ENCODE results near the gene WDR5B.

The WDR5B gene

GRCh38 chr3:122409446-122409845 lies 6.4 kb downstream of the WDR5B start:
- no peak for DNase-seq (ENCODE audit: low read depth in 2 of 2)

- no peak for DNase-seq (ENCODE audit: low read depth in 2 of 2)
These were observed 7.9 kb downstream of the WDR5B start for GRCh38 chr3:122407946-122408345.

DNA sequence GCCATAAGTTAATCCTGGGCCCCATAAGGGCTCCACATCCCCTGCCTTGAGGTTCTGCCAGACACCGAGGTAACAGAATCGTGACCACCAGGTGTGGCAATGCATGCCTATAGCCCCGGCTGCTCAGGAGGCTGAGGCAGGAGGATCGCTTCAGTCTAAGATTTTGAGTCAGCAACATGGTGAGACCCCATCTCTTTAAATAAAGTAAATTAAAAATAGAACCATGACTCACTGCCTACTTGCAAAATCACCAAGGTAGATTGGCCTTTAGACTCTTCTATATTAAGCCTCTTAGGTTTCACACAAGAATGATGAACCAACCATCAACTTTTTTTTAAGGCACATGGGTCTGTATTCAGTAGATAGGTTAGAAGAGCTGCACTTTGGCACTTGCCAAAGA lies 9.7 kb downstream of the WDR5B start:
- DNase-seq (ENCODE audit: low read depth in 2 of 2) = no peak

DNA sequence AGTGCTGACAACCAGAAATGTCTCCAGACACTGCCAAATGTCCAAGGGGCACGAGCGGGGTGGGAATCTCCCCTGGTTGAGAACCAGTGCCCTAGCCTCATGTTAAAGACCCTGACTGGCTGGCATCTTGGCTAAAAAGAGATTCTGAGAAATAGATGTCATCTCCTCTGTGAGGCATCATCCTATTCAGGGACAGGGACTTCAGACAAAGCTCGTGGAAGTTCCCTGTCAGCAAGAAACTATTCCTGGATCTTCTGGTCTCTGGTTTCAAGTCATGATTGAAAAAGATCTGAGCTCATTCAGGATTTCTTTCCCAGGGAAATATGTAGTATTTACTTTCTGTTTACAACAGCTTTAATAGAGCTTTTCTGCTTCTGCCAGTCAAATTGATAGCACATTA lies 10.8 kb downstream of the WDR5B start:
- no peak for DNase-seq (ENCODE audit: low read depth in 2 of 2)

GRCh38 chr3:122403489-122403888 lies 12.4 kb downstream of the WDR5B start:
- DNase-seq (ENCODE audit: low read depth in 2 of 2) = no peak

DNA sequence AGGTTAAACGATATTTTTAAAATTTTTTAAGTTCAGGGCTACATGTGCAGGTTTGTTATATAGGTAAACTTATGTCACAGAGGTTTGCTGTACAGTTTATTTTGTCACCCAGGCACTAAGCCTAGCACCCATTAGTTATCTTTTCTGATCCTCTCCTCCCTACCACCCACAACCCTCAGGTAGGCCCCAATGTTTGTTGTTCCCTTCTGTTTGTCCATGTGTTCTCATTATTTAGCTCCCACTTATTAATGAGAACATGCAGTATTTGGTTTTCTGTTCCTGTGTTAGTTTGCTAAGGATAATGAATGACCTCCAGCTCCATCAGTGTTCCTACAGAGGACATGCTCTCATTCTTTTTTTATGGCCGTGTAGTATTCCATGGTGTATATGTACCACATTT lies 16.9 kb downstream of the WDR5B start:
- no peak for DNase-seq (ENCODE audit: low read depth in 2 of 2)

GRCh38 chr3:122397201-122397600 lies 18.7 kb downstream of the WDR5B start:
- no peak for DNase-seq (ENCODE audit: low read depth in 2 of 2)

DNA sequence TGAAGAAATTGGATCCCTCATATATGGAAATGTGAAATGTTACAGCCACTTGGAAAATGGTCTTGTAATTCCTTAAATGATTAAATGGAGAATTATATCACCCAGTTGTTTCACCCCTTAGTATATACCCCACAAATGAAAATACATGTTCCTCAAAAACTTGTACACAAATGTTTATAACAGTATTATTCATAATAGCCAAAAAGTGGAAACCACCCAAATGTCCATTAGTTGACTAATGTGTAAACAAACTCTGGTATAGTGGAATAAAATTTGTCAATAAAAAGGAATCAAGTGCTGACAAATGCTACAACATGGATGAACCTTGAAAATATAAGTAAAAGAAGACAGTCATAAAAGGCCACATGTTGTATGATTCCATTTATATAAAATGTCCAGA lies 19.4 kb downstream of the WDR5B start:
- no peak for DNase-seq (ENCODE audit: low read depth in 2 of 2)

- DNase-seq (ENCODE audit: low read depth in 2 of 2) = no peak
These were observed 20.3 kb downstream of the WDR5B start for GRCh38 chr3:122395582-122395981.

DNA sequence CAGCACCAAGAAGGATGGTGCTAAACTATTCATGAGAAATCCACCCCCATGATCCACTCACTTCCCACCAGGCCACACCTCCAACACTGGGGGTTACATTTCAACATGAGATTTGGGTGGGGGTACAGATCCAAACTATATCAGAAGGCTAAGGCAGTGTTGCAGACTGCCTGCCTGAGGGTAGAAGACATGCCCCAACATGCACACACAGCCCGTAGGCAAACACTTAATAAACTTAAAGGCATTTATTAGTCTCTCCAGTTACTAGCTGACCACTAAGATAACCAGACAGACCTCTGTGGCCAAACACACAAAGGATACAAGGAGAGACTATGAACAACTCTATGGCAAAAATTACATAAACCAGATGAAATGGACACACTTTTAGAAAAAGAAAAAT lies 21.7 kb downstream of the WDR5B start:
- DNase-seq (ENCODE audit: low read depth in 2 of 2) = no peak

GRCh38 chr3:122392868-122393844 lies 22.7 kb downstream of the WDR5B start:
- no peak for DNase-seq (ENCODE audit: low read depth in 2 of 2)

GRCh38 chr3:122391681-122392446 lies 24.0 kb downstream of the WDR5B start:
- DNase-seq (ENCODE audit: low read depth in 2 of 2) = no peak

GRCh38 chr3:122390665-122391064 lies 25.2 kb downstream of the WDR5B start:
- no peak for DNase-seq (ENCODE audit: low read depth in 2 of 2)

DNA sequence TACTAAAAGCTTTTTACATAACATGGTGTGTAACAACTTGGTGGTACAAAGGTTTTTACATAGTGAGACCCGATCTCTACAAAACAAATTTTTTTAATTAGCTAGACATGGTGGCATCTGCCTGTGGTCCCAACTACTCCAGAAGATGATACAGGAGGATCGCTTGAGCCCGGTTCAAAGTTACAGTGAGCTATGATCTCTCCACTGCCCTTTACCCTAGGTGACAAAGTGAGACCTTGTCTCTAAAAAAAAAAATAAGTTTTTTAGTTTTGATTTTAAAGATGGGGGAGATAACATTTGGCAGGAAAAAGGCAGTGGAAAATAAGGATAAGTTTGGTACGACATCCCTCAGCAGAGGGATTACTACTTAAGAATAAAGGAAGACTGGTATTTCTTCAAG lies 26.0 kb downstream of the WDR5B start:
- DNase-seq (ENCODE audit: low read depth in 2 of 2) = no peak

- DNase-seq (ENCODE audit: low read depth in 2 of 2) = no peak
These were observed 26.7 kb downstream of the WDR5B start for GRCh38 chr3:122389197-122389596.

DNA sequence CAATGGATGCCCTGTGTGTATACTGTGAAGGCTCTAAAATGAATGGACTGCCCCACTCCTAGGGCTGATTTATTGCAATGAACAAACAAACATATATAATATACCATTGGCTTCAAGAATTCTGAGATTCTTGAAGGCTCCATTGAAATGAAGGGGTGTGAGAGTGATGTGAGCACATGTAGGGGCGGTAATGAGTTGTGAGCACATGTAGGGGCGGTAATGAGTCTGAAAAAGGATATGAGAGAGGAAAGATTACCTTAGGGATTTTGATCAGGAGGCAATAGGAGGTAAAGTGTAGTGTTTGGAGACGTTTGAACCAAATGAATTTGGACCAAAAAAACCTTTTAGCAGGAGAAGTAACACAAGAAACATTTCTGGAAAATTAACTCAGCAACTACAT lies 28.2 kb downstream of the WDR5B start:
- no peak for DNase-seq (ENCODE audit: low read depth in 2 of 2)

DNA sequence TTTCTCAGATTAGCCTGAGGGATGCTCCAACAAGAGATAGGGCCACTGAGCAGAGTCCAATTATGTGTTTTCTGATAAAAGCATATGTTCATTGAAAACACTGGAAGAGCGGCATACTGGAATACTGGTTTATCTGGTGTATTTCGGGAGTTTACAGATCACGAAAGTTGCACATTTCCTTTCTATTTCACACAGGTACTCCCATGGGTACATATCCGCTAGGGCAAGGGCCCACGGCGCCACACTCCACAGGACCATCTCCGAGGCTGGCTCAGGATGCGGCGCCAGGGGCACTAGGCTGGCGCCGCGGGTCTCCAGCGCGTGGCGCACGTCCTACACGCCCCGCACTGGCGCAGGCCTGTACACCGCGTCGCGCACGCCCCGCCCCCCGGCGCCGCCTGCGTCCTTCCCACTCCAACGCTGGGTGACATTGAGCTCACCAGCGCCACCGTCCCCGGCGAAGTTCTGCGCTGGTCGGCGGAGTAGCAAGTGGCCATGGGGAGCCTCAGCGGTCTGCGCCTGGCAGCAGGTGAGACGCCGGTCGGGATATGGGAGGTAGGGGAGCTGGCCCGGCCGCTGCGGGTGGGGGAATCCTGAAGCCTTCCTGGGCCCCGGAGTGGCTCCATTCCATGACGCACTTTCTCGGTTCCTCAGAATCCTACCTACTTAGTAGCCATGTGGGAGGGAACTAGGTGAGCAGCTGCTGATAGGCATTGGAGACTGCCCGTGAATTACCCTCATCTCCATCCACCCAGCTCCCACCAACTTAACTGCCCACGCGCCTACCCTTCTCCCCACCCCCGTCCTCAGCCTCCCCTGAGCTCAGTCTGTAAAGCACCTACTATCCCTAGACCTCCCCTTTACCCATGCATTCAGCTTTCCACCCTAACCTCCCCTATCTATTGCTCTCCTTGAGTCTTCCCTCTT lies 31.8 kb downstream of the WDR5B start, which contains the start of gene FAM162A:
Gene FAM162A (plus strand): TSS at position 412 of the 927 bp plus-strand sequence. CDS start 84 bp downstream, at position 496.
- peak; percentile 82 to 86 for DNase-seq (ENCODE audit: low read depth in 2 of 2)

GRCh38 chr3:122382888-122383666 lies 32.8 kb downstream of the WDR5B start, which contains the start of gene MIX23:
MIX23 (minus strand) TSS chr3:122383231; CDS start chr3:122383224, 7 bp downstream.
- peak; percentile 56 to 68 for DNase-seq (ENCODE audit: low read depth in 2 of 2)

- no peak for DNase-seq (ENCODE audit: low read depth in 2 of 2)
These were observed 37.9 kb downstream of the WDR5B start for GRCh38 chr3:122377975-122378374.

DNA sequence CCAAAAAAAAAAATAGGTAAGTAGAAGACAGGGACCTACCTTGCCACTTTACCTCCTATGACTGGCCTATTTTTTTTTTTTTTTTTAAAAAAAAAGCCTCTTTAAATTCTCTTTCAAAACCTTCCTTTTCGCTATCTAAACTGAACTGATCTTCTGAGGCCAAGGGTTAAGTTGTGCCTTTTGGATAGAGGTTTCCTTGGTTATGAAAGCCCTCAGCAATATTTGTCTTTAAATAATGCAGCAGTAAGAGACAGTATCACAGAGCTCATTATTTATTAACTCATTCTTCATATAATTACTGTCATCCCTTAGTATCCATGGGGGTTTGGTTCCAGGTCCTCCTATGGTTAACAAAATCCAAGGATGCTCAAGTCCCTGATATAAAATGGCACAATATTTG lies 41.8 kb downstream of the WDR5B start:
- no peak for DNase-seq (ENCODE audit: low read depth in 2 of 2)

DNA sequence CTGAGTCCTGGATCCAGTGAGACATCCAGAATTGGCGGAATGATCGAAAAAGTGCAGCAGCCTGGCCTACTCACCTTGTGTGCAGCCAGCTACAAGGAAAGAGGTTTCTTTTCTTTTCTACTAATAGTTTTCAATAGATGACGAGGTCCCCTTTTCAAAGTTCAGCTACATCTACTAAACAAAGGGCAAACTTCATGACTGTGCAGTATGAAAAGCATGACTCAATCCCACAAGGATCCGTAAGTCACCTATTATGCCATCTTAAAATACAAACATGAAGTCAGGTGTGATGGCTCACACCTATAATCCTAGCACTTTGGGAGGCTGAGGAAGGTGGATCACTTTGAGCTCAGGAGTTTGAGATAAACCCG lies 49.5 kb downstream of the WDR5B start:
- DNase-seq (ENCODE audit: low read depth in 2 of 2) = no peak

Measured in stimulated activated CD8-positive, alpha-beta memory T cell treated with anti-CD3 and anti-CD28 coated beads, Interleukin-7, amount 100 ng/mL, for 1 hour (primary cell).